Erythroblast (primary cell): ENCODE results near the gene STKLD1.

Experiments
- GATA1 ChIP-seq: IDR thresholded peaks from 2 replicates; pipeline ENCODE4 v1.6.1; 2011; ENCODE audit warnings: low read depth, mild to moderate bottlenecking, control low read depth, low read length, moderate library complexity
- POLR2A ChIP-seq: IDR thresholded peaks from 2 replicates; pipeline ENCODE4 v1.6.1; 2011; ENCODE audit warnings: mild to moderate bottlenecking, low read length

- TF ChIP-seq POLR2A, result no peak
- no peak for TF ChIP-seq GATA1
These were observed 42.6 kb upstream of the STKLD1 start for GRCh38 chr9:133333566-133333965.
